ENCODE measurements around the gene PSMF1. TPM values are rescaled to one million over a fixed set of nuclear protein-coding genes. Genes with fewer than 3 reads are reported as not detected.

Gene PSMF1, protein sequence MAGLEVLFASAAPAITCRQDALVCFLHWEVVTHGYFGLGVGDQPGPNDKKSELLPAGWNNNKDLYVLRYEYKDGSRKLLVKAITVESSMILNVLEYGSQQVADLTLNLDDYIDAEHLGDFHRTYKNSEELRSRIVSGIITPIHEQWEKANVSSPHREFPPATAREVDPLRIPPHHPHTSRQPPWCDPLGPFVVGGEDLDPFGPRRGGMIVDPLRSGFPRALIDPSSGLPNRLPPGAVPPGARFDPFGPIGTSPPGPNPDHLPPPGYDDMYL
- polyA plus RNA-seq: 82.7 and 102 TPM in 2 replicates

DNA sequence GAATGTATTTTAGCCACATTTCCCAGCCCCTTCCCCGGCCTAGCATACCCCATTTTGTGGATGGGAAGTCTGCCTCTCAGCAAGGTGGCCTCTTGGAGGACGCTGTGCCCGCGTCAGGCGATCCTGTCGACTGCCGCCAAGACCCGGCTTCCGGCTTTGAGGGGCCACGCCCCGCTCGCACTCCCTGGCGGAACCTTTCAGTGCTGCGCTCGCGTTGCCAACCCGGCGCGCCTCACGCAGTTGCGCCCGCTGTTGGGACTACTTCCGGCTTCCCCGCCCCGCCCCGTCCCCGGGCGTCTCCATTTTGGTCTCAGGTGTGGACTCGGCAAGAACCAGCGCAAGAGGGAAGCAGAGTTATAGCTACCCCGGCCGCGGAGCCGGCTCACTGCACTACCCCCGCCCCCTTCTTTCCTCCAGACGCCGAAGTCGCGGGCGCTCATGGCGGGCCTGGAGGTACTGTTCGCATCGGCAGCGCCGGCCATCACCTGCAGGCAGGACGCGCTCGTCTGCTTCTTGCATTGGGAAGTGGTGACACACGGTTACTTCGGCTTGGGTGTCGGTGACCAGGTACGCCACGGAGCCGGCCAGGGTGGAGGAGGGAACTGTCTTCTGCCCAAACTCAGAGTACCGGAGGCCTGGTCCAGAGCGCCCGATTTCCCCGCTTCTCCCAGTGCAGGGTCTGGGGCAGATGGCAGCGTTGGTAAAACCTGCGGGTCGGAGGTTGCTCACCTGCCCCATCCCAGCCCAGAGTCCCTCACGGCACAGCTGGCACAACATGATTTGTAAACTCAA, at the start of gene PSMF1:
Gene PSMF1, plus strand, starts transcription at position 267 of the 792 bp plus-strand sequence. Its CDS starts 172 bp downstream, at position 439.

DNA sequence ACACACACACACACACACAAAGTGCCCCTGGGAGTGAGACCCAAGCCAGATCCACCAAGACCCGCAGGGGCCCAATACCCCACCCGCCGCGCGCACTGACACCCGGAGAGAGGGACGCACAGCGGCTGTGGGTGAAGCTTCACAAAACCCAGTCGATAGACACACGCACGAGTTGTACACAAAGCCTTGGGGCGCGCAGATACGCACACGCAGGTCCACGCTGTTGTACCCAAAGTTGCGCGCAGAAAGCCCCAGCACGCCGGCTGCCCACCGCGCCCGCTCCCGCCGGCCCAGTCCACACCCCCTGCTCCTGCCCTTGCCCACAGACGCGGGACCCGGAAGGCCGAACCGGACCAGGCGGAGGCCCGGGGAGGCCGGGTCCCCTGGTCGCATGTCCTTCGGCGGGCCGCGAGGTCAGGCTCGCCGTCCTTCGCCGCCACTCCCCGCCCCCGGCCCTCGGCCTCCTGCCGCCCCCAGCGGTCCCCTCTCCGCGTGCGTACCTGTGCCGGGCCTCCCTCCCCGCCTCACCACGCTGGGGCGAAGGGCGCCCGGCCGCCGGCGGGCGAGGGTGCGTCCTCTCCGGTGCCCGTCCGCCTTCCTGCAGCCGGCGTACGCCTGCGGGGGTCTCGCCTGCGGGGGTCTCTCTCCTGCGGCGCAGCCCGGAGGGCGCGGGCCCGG, 66.4 kb downstream of the PSMF1 start, which contains the start of gene TMEM74B:
Gene TMEM74B, minus strand, starts transcription at position 344 of the 678 bp plus-strand sequence. CDS start 1,180 bp downstream, outside the sequence.

DNA sequence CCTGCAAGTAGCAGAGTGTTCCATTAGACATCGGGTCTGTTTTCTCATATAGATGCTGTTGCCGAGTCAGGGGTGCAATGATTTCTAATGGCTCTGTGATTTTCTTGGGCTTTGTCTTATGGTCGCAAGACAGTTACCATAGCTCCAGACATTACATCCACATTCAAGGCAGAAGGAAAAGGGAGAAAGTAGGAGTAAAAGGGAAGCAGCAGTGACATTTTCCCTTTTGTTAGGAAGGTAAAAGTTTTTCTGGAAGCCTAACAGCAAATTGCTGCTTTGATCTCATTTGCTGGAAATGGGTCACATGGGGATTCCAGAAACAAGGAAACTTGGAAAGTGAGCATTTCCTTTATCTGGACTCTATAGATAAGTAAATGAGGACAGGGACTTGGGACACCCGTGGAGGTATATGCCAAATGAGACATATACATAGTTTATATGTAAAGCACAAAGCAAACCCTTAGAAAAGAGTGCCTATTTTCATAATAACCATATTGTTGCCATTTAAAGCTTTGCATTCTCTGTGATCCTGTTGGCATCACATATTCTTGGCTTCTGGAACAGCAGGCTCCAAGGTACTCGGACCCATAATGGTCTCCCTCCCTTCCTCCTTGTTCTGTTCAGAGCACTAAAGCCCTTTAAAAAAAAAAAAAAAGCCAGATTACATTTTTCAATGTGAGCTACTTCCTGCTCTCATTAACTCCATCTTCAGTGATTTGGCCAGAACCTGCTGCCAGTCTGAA, 84.5 kb downstream of the PSMF1 start, which contains the start of gene C20orf202:
Gene C20orf202, plus strand, starts transcription at position 693 of the 743 bp plus-strand sequence. CDS start 132 bp downstream, outside the sequence.

Other genes starting within 250 kb of the PSMF1 start
- not detected in 2 replicates for gene ANGPT4, start 202.3 kb upstream of the PSMF1 start, polyA plus RNA-seq
- gene RSPO4, start 116.3 kb upstream of the PSMF1 start, polyA plus RNA-seq: not detected in 2 replicates
- gene TMEM74B, start 66.4 kb downstream of the PSMF1 start, polyA plus RNA-seq: 1.8 and 1.9 TPM in 2 replicates
- 0.70 and 3.3 TPM in 2 replicates for gene C20orf202, start 84.9 kb downstream of the PSMF1 start, polyA plus RNA-seq
- gene RAD21L1, start 107.4 kb downstream of the PSMF1 start, polyA plus RNA-seq: not detected in 2 replicates
- 1.0 and 1.5 TPM in 2 replicates for gene SNPH, start 147.7 kb downstream of the PSMF1 start, polyA plus RNA-seq
- gene SDCBP2, start 210.5 kb downstream of the PSMF1 start, polyA plus RNA-seq: 3.9 and 5.5 TPM in 2 replicates